Measurements from ENCODE around the gene SPINT2.

GRCh38 chr19:38264486-38265212 lies at the start of gene SPINT2:
- TF ChIP-seq POLR2A (IDR thresholded peaks at IDR 0.05) (no peak), CTCF (IDR thresholded peaks at IDR 0.05) (no peak)
